ENCODE measurements around the gene SLC25A45. TPM values are rescaled to one million over a fixed set of nuclear protein-coding genes. Genes with fewer than 3 reads are reported as not detected.

SLC25A45 gene
- polyA plus RNA-seq, 1 donor (not counting 4 experiments of a cell fraction or from before 2014, with no cell fraction given) = 0.20 TPM

- H3K79me2 ChIP-seq (ENCODE audit: control insufficient read depth, insufficient read depth, low read length) = no peaks in the 10 kb centered on the region
Observed at GRCh38 chr11:65399845-65400244, 17.4 kb upstream of the SLC25A45 start.

DNA sequence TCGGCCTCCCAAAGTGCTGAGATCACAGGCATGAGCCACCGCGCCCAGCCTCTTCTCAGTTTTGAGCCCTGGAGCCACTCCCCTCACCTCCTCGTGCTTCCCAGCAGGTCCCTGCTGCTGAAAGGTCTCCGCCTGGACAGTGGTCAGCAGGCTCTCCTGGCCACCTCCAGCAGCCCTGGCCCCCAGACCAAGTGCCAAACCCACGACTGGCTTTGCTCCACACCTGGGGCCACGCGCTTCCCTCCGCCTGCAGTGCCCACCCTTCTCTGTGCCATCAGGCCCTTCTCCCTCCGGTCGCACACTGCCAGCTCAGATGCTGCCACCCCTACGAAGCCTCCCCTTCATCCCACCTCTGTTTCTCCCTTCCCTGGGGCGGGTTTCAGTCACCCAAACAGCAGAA, 16.8 kb upstream of the SLC25A45 start:
- Histone ChIP-seq H3K4me2 (ENCODE audit: control insufficient read depth, extremely low read depth, insufficient read depth, low read depth, low read length) (no peak overlapping the region), H3K36me3 (ENCODE audit: control insufficient read depth in 2 of 2, extremely low read depth in 1 of 2, insufficient read depth in 2 of 2, low read length in 2 of 2) (peaks cover 14 to 46% of the 10 kb centered on the region in 2 experiments), H3K79me2 (ENCODE audit: control insufficient read depth, insufficient read depth, low read length) (no peaks in the 10 kb centered on the region), H3K9me3 (ENCODE audit: control insufficient read depth, low read depth, low read length) (no peaks in the 10 kb centered on the region), H3K9me1 (ENCODE audit: control insufficient read depth, extremely low read depth, insufficient read depth, low read length) (no peaks in the 10 kb centered on the region), H3K27ac (ENCODE audit: control insufficient read depth, insufficient read depth, low read length) (no peak overlapping the region), H3K27me3 (ENCODE audit: control insufficient read depth, extremely low read depth, insufficient read depth, low read length) (no peaks in the 10 kb centered on the region), H3K4me3 (ENCODE audit: control insufficient read depth in 2 of 3, extremely low read depth in 1 of 3, insufficient read depth in 2 of 3, low read depth in 1 of 3, low read length in 3 of 3) (no peak overlapping the region), H3K9ac (ENCODE audit: control insufficient read depth, extremely low read depth, insufficient read depth, low read length) (no peak overlapping the region), H4K20me1 (ENCODE audit: control insufficient read depth, extremely low read depth, insufficient read depth, low read length) (no peaks in the 10 kb centered on the region), H2AFZ (ENCODE audit: control insufficient read depth, low read length) (no peak overlapping the region), H3K4me1 (ENCODE audit: control insufficient read depth, extremely low read depth, insufficient read depth, low read length) (no peaks in the 10 kb centered on the region)
- DNase-seq (ENCODE audit: low read depth, low spot score) (no peak), FAIRE-seq (no peak)
- no peak for TF ChIP-seq CTCF (optimal IDR thresholded peaks at IDR 0.05 in 1 of 3, IDR thresholded peaks at IDR 0.05 in 1 of 3, conservative IDR thresholded peaks at IDR 0.05 in 1 of 3; ENCODE audit: extremely low read depth in 1 of 3, insufficient read depth in 2 of 3, low read length in 3 of 3)
- no peak for TF ChIP-seq EZH2 (IDR thresholded peaks at IDR 0.05; ENCODE audit: low read length)
- dilution Hi-C loops (cut with MboI; ENCODE audit: extremely low pct_ligation_motif_present, low sequenced_read_pairs) = no loop called here

More at GRCh38 chr11:65399845-65400244, 17.4 kb upstream of the SLC25A45 start:
- H3K9me1 ChIP-seq (ENCODE audit: control insufficient read depth, extremely low read depth, insufficient read depth, low read length) = no peaks in the 10 kb centered on the region
- peaks cover 18 to 43% of the 10 kb centered on the region in 2 experiments for H3K36me3 ChIP-seq (ENCODE audit: control insufficient read depth in 2 of 2, extremely low read depth in 1 of 2, insufficient read depth in 2 of 2, low read length in 2 of 2)
- no peak for DNase-seq (ENCODE audit: low read depth, low spot score)
- no peaks in the 10 kb centered on the region for H3K4me1 ChIP-seq (ENCODE audit: control insufficient read depth, extremely low read depth, insufficient read depth, low read length)
- H3K9ac ChIP-seq (ENCODE audit: control insufficient read depth, extremely low read depth, insufficient read depth, low read length) = no peak overlapping the region
- no peaks in the 10 kb centered on the region for H3K27me3 ChIP-seq (ENCODE audit: control insufficient read depth, extremely low read depth, insufficient read depth, low read length)
- H3K4me3 ChIP-seq (ENCODE audit: control insufficient read depth in 2 of 3, extremely low read depth in 1 of 3, insufficient read depth in 2 of 3, low read depth in 1 of 3, low read length in 3 of 3) = no peak overlapping the region
- dilution Hi-C loops (cut with MboI; ENCODE audit: extremely low pct_ligation_motif_present, low sequenced_read_pairs) = no loop called here
- no peak overlapping the region for H2AFZ ChIP-seq (ENCODE audit: control insufficient read depth, low read length)
- TF ChIP-seq CTCF (optimal IDR thresholded peaks at IDR 0.05 in 1 of 3, IDR thresholded peaks at IDR 0.05 in 1 of 3, conservative IDR thresholded peaks at IDR 0.05 in 1 of 3; ENCODE audit: extremely low read depth in 1 of 3, insufficient read depth in 2 of 3, low read length in 3 of 3) (no peak), EZH2 (IDR thresholded peaks at IDR 0.05; ENCODE audit: low read length) (no peak)
- no peaks in the 10 kb centered on the region for H4K20me1 ChIP-seq (ENCODE audit: control insufficient read depth, extremely low read depth, insufficient read depth, low read length)
- H3K4me2 ChIP-seq (ENCODE audit: control insufficient read depth, extremely low read depth, insufficient read depth, low read depth, low read length) = no peak overlapping the region
- no peak for FAIRE-seq
- no peak overlapping the region for H3K27ac ChIP-seq (ENCODE audit: control insufficient read depth, insufficient read depth, low read length)
- no peaks in the 10 kb centered on the region for H3K9me3 ChIP-seq (ENCODE audit: control insufficient read depth, low read depth, low read length)

Measured in keratinocyte (primary cell).